ENCODE results near the gene HCFC1R1.

DNA sequence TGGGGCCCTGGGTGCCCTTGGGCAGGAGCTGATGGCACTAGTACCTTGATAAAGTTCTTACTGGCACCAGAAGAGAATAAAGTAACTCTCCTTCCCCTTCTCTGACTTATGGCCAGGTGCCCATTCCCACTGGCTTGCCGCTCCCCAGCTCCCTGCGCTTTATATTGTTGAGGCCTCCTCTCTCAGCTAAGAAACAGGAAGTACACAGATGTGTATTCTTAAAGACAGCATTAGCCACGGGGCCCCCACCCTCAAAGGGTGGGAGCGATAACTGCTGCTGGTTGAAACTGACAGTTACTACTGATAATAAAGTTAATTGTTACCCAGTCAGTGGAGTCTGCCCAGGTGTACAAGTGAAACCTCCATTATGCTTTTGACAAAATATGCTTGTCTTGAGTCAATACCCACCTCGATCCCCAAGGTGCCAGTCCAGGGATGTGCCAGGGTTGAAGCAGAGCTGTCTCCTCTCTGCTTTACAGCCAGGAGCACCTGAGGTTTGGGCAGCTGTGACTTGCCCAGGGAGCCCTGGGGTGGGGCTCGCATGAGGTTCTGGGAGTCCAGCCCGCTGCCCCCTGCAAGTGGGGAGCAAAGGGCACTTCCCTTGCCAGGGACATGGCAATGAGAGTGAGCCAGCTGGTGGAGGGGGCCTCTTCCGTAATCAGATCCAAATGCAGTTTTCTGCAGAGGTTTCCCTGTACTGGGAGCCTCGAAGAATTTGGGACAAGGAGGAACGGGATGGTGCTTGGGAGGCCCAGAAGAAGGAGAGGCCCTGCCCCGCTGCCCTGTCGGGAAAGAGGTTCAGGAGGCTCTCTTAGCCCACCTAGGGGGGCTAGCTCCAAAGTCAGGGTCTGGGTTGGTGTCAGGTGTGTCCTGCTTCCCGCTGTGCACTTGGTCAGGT, 16.4 kb downstream of the HCFC1R1 start:
- TF ChIP-seq, protein P1, sequence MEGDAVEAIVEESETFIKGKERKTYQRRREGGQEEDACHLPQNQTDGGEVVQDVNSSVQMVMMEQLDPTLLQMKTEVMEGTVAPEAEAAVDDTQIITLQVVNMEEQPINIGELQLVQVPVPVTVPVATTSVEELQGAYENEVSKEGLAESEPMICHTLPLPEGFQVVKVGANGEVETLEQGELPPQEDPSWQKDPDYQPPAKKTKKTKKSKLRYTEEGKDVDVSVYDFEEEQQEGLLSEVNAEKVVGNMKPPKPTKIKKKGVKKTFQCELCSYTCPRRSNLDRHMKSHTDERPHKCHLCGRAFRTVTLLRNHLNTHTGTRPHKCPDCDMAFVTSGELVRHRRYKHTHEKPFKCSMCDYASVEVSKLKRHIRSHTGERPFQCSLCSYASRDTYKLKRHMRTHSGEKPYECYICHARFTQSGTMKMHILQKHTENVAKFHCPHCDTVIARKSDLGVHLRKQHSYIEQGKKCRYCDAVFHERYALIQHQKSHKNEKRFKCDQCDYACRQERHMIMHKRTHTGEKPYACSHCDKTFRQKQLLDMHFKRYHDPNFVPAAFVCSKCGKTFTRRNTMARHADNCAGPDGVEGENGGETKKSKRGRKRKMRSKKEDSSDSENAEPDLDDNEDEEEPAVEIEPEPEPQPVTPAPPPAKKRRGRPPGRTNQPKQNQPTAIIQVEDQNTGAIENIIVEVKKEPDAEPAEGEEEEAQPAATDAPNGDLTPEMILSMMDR (IDR thresholded peaks at IDR 0.05 in 4 of 5, conservative IDR thresholded peaks at IDR 0.05 in 1 of 5): no peak
- TF ChIP-seq POLR2A (IDR thresholded peaks at IDR 0.05): no peak

Measured in gastrocnemius medialis (tissue), 4 donors.